ENCODE measurements around the gene FAXDC2.
A peak's percentile ranks its signal among the peaks of the same experiment; 100 is the strongest.

FAXDC2 gene

GRCh38 chr5:154858972-154859871 is 8.8 kb upstream of the FAXDC2 start:
- Histone ChIP-seq H3K4me3 (ENCODE audit: low read length) (peak overlapping the region; percentile 92), H3K4me1 (ENCODE audit: control insufficient read depth, low read length) (peaks cover 42% of the 10 kb centered on the region), H4K20me1 (ENCODE audit: control insufficient read depth, insufficient read depth, low read depth, low read length) (peaks cover 30% of the 10 kb centered on the region), H3K79me2 (ENCODE audit: control insufficient read depth, low read length) (peaks cover 58% of the 10 kb centered on the region), H3K9me2 (replicated peaks; ENCODE audit: control insufficient read depth, low read length) (no peaks in the 10 kb centered on the region), H3K27me3 (ENCODE audit: control insufficient read depth, low read length) (no peaks in the 10 kb centered on the region), H3K9me3 (ENCODE audit: control insufficient read depth, insufficient read depth, low read length) (no peaks in the 10 kb centered on the region), H3K36me3 (ENCODE audit: control insufficient read depth, low read length) (peaks cover 52% of the 10 kb centered on the region), H3K27ac (ENCODE audit: low read depth, low read length) (peak overlapping the region; percentile 89), H3K4me2 (ENCODE audit: low read length) (peak overlapping the region; percentile 99), H3F3A (ENCODE audit: control insufficient read depth, insufficient read depth) (peaks cover 14% of the 10 kb centered on the region)
- TF ChIP-seq EZH2phosphoT487 (IDR thresholded peaks at IDR 0.05; ENCODE audit: borderline replicate concordance, low read length) (no peak), CTCF (IDR thresholded peaks at IDR 0.05; ENCODE audit: low read depth, low read length, poor library complexity, severe bottlenecking) (no peak)

- Histone ChIP-seq H3K9me2 (replicated peaks; ENCODE audit: control insufficient read depth, low read length) (no peaks in the 10 kb centered on the region), H3K4me2 (ENCODE audit: low read length) (peak within 1 kb of the TSS; percentile 99), H3K27me3 (ENCODE audit: control insufficient read depth, low read length) (no peaks in the 10 kb centered on the region), H3K36me3 (ENCODE audit: control insufficient read depth, low read length) (peaks cover 44% of the 10 kb centered on the region), H3K79me2 (ENCODE audit: control insufficient read depth, low read length) (peaks cover 51% of the 10 kb centered on the region), H3K4me1 (ENCODE audit: control insufficient read depth, low read length) (peaks cover 42% of the 10 kb centered on the region), H3K27ac (ENCODE audit: low read depth, low read length) (peak within 1 kb of the TSS; percentile 89), H3K9me3 (ENCODE audit: control insufficient read depth, insufficient read depth, low read length) (no peaks in the 10 kb centered on the region), H3F3A (ENCODE audit: control insufficient read depth, insufficient read depth) (peaks cover 14% of the 10 kb centered on the region), H4K20me1 (ENCODE audit: control insufficient read depth, insufficient read depth, low read depth, low read length) (peaks cover 30% of the 10 kb centered on the region), H3K4me3 (ENCODE audit: low read length) (peak within 1 kb of the TSS; percentile 92)
- TF ChIP-seq CTCF (IDR thresholded peaks at IDR 0.05; ENCODE audit: low read depth, low read length, poor library complexity, severe bottlenecking) (no peak), EZH2phosphoT487 (IDR thresholded peaks at IDR 0.05; ENCODE audit: borderline replicate concordance, low read length) (no peak)
Observed at GRCh38 chr5:154858297-154858971, 8.0 kb upstream of the FAXDC2 start, which contains the start of gene CNOT8. CNOT8 (plus strand) TSS chr5:154858627; CDS start chr5:154863279, 4,652 bp downstream.

- Histone ChIP-seq H3K79me2 (ENCODE audit: control insufficient read depth, low read length) (peaks cover 43% of the 10 kb centered on the region), H3K27me3 (ENCODE audit: control insufficient read depth, low read length) (no peaks in the 10 kb centered on the region), H3K9me2 (replicated peaks; ENCODE audit: control insufficient read depth, low read length) (no peaks in the 10 kb centered on the region), H3K4me1 (ENCODE audit: control insufficient read depth, low read length) (peaks cover 37% of the 10 kb centered on the region), H3K4me2 (ENCODE audit: low read length) (peak overlapping the region; percentile 99), H3K9me3 (ENCODE audit: control insufficient read depth, insufficient read depth, low read length) (no peaks in the 10 kb centered on the region), H3K4me3 (ENCODE audit: low read length) (peak overlapping the region; percentile 92), H3F3A (ENCODE audit: control insufficient read depth, insufficient read depth) (peaks cover 14% of the 10 kb centered on the region), H3K36me3 (ENCODE audit: control insufficient read depth, low read length) (peaks cover 37% of the 10 kb centered on the region), H4K20me1 (ENCODE audit: control insufficient read depth, insufficient read depth, low read depth, low read length) (peaks cover 26% of the 10 kb centered on the region), H3K27ac (ENCODE audit: low read depth, low read length) (peak overlapping the region; percentile 89)
- TF ChIP-seq CTCF (IDR thresholded peaks at IDR 0.05; ENCODE audit: low read depth, low read length, poor library complexity, severe bottlenecking): peak; percentile 18
- TF ChIP-seq EZH2phosphoT487 (IDR thresholded peaks at IDR 0.05; ENCODE audit: borderline replicate concordance, low read length): no peak
Observed at GRCh38 chr5:154857530-154858296, 7.3 kb upstream of the FAXDC2 start.
